ENCODE results near the gene GLYAT. TPM values are rescaled to one million over a fixed set of nuclear protein-coding genes. Genes with fewer than 3 reads are reported as not detected.

Gene GLYAT, protein sequence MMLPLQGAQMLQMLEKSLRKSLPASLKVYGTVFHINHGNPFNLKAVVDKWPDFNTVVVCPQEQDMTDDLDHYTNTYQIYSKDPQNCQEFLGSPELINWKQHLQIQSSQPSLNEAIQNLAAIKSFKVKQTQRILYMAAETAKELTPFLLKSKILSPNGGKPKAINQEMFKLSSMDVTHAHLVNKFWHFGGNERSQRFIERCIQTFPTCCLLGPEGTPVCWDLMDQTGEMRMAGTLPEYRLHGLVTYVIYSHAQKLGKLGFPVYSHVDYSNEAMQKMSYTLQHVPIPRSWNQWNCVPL
- not detected for polyA plus RNA-seq (2013, experiment 1 of 2)
- not detected for polyA plus RNA-seq (2013, experiment 2 of 2)

DNA sequence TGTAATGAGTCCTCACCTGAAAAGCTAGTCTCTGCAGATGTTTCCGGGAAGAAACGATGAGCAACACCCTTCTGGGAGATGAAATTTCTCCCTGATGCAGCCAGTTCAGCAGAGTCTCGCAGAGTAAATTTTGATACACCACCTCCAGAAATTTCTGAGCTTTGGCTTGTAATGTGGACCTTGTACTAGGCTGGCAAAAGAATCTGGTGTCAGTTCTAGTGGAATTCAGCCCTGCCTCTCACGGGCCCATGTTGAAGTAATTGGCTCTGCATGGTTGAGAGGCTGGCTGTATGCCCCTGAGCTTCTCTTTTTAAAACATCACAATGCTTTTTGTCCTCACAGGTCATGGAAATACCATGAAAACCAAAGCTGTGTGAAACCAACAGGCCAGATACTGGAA, at the start of gene GLYAT:
Gene GLYAT, minus strand, starts transcription at position 125 of the 400 bp plus-strand sequence. CDS start 7,447 bp downstream, outside the sequence.
- 71% methylated on average over 4 of the region's 4 CpGs for WGBS
- H3K4ac ChIP-seq (ENCODE audit: low read depth in 1 of 2, low read length in 2 of 2) = no peak within 1 kb of the TSS
- no peak for DNase-seq

GRCh38 chr11:58781345-58781744, 49.6 kb upstream of the GLYAT start:
- no peak overlapping the region for H2BK15ac ChIP-seq (ENCODE audit: low read depth, poor library complexity, severe bottlenecking)
- no peak overlapping the region for H3K18ac ChIP-seq (ENCODE audit: low read depth in 1 of 2, low read length in 2 of 2)
- H3K79me1 ChIP-seq (replicated peaks; ENCODE audit: low read length, poor library complexity, severe bottlenecking) = no peaks in the 10 kb centered on the region
- H3K9ac ChIP-seq (ENCODE audit: low read length) = no peak overlapping the region
- no peak overlapping the region for H3K4ac ChIP-seq (ENCODE audit: low read depth in 1 of 2, low read length in 2 of 2)
- H4K91ac ChIP-seq (ENCODE audit: low read length) = no peak overlapping the region
- H3K36me3 ChIP-seq (ENCODE audit: control insufficient read depth in 1 of 2, insufficient read depth in 2 of 2, low read depth in 1 of 2, low read length in 2 of 2) = no peaks in the 10 kb centered on the region
- H2AFZ ChIP-seq (ENCODE audit: low read depth, low read length) = no peak overlapping the region
- no peak overlapping the region for H2AK5ac ChIP-seq (ENCODE audit: low read length, severe bottlenecking)
- no peaks in the 10 kb centered on the region for H3K4me1 ChIP-seq (ENCODE audit: control insufficient read depth, insufficient read depth, low read depth, low read length)
- no peak overlapping the region for H3K23ac ChIP-seq (ENCODE audit: low read length in 2 of 2)
- H4K8ac ChIP-seq (ENCODE audit: low read length) = no peak overlapping the region
- H2BK12ac ChIP-seq (ENCODE audit: low read length in 2 of 2) = no peak overlapping the region
- no peak overlapping the region for H3K4me2 ChIP-seq (ENCODE audit: low read length, poor library complexity, severe bottlenecking)
- DNase-seq = no peak
- no peak overlapping the region for H3K4me3 ChIP-seq (ENCODE audit: insufficient read depth in 1 of 2, low read depth in 1 of 2, low read length in 2 of 2)
- H3K27me3 ChIP-seq (ENCODE audit: control insufficient read depth in 1 of 2, insufficient read depth in 1 of 2, low read length in 2 of 2) = no peaks in the 10 kb centered on the region
- no peaks in the 10 kb centered on the region for H3K9me3 ChIP-seq (ENCODE audit: control insufficient read depth, low read length)
- no peak overlapping the region for H2BK5ac ChIP-seq (ENCODE audit: low read depth, low read length, poor library complexity, severe bottlenecking)
- H2BK120ac ChIP-seq (ENCODE audit: low read depth, low read length) = no peak overlapping the region
- H3K14ac ChIP-seq (ENCODE audit: low read length in 2 of 2) = no peak overlapping the region
- H3K27ac ChIP-seq (ENCODE audit: low read length, poor library complexity, severe bottlenecking) = no peak overlapping the region

More for the DNA sequence above, at the start of gene GLYAT:
- Histone ChIP-seq H3K9ac (ENCODE audit: low read length) (no peak within 1 kb of the TSS), H2AFZ (ENCODE audit: low read depth, low read length) (no peak within 1 kb of the TSS), H2AK5ac (ENCODE audit: low read length, severe bottlenecking) (no peak within 1 kb of the TSS), H3K23ac (ENCODE audit: low read length in 2 of 2) (no peak within 1 kb of the TSS), H2BK15ac (ENCODE audit: low read depth, poor library complexity, severe bottlenecking) (no peak within 1 kb of the TSS), H2BK5ac (ENCODE audit: low read depth, low read length, poor library complexity, severe bottlenecking) (no peak within 1 kb of the TSS), H3K27ac (ENCODE audit: low read length, poor library complexity, severe bottlenecking) (no peak within 1 kb of the TSS), H3K9me3 (ENCODE audit: control insufficient read depth, low read length) (no peaks in the 10 kb centered on the region), H3K79me1 (replicated peaks; ENCODE audit: low read length, poor library complexity, severe bottlenecking) (no peaks in the 10 kb centered on the region), H3K14ac (ENCODE audit: low read length in 2 of 2) (no peak within 1 kb of the TSS), H3K18ac (ENCODE audit: low read depth in 1 of 2, low read length in 2 of 2) (no peak within 1 kb of the TSS), H2BK12ac (ENCODE audit: low read length in 2 of 2) (no peak within 1 kb of the TSS), H3K4me2 (ENCODE audit: low read length, poor library complexity, severe bottlenecking) (no peak within 1 kb of the TSS), H4K91ac (ENCODE audit: low read length) (no peak within 1 kb of the TSS), H3K4me3 (ENCODE audit: insufficient read depth in 1 of 2, low read depth in 1 of 2, low read length in 2 of 2) (no peak within 1 kb of the TSS), H3K36me3 (ENCODE audit: control insufficient read depth in 1 of 2, insufficient read depth in 2 of 2, low read depth in 1 of 2, low read length in 2 of 2) (no peaks in the 10 kb centered on the region), H3K27me3 (ENCODE audit: control insufficient read depth in 1 of 2, insufficient read depth in 1 of 2, low read length in 2 of 2) (peaks cover 0 to 5% of the 10 kb centered on the region in 2 experiments), H2BK120ac (ENCODE audit: low read depth, low read length) (no peak within 1 kb of the TSS), H4K8ac (ENCODE audit: low read length) (no peak within 1 kb of the TSS), H3K4me1 (ENCODE audit: control insufficient read depth, insufficient read depth, low read depth, low read length) (no peaks in the 10 kb centered on the region)

GRCh38 chr11:58780578-58780977, 48.8 kb upstream of the GLYAT start:
- Histone ChIP-seq H2BK120ac (ENCODE audit: low read depth, low read length) (no peak overlapping the region), H3K23ac (ENCODE audit: low read length in 2 of 2) (no peak overlapping the region), H4K91ac (ENCODE audit: low read length) (no peak overlapping the region), H3K27ac (ENCODE audit: low read length, poor library complexity, severe bottlenecking) (no peak overlapping the region), H3K9ac (ENCODE audit: low read length) (no peak overlapping the region), H2AFZ (ENCODE audit: low read depth, low read length) (no peak overlapping the region), H3K36me3 (ENCODE audit: control insufficient read depth in 1 of 2, insufficient read depth in 2 of 2, low read depth in 1 of 2, low read length in 2 of 2) (no peaks in the 10 kb centered on the region), H4K8ac (ENCODE audit: low read length) (no peak overlapping the region), H2BK15ac (ENCODE audit: low read depth, poor library complexity, severe bottlenecking) (no peak overlapping the region), H2BK5ac (ENCODE audit: low read depth, low read length, poor library complexity, severe bottlenecking) (no peak overlapping the region), H3K4ac (ENCODE audit: low read depth in 1 of 2, low read length in 2 of 2) (no peak overlapping the region), H3K4me1 (ENCODE audit: control insufficient read depth, insufficient read depth, low read depth, low read length) (no peaks in the 10 kb centered on the region), H2BK12ac (ENCODE audit: low read length in 2 of 2) (no peak overlapping the region), H3K4me2 (ENCODE audit: low read length, poor library complexity, severe bottlenecking) (no peak overlapping the region), H3K18ac (ENCODE audit: low read depth in 1 of 2, low read length in 2 of 2) (no peak overlapping the region), H3K9me3 (ENCODE audit: control insufficient read depth, low read length) (no peaks in the 10 kb centered on the region), H3K4me3 (ENCODE audit: insufficient read depth in 1 of 2, low read depth in 1 of 2, low read length in 2 of 2) (no peak overlapping the region), H3K27me3 (ENCODE audit: control insufficient read depth in 1 of 2, insufficient read depth in 1 of 2, low read length in 2 of 2) (no peaks in the 10 kb centered on the region), H3K14ac (ENCODE audit: low read length in 2 of 2) (no peak overlapping the region), H2AK5ac (ENCODE audit: low read length, severe bottlenecking) (no peak overlapping the region), H3K79me1 (replicated peaks; ENCODE audit: low read length, poor library complexity, severe bottlenecking) (no peaks in the 10 kb centered on the region)
- DNase-seq = no peak
- WGBS = 83% methylated on average over 3 of the region's 3 CpGs

DNA sequence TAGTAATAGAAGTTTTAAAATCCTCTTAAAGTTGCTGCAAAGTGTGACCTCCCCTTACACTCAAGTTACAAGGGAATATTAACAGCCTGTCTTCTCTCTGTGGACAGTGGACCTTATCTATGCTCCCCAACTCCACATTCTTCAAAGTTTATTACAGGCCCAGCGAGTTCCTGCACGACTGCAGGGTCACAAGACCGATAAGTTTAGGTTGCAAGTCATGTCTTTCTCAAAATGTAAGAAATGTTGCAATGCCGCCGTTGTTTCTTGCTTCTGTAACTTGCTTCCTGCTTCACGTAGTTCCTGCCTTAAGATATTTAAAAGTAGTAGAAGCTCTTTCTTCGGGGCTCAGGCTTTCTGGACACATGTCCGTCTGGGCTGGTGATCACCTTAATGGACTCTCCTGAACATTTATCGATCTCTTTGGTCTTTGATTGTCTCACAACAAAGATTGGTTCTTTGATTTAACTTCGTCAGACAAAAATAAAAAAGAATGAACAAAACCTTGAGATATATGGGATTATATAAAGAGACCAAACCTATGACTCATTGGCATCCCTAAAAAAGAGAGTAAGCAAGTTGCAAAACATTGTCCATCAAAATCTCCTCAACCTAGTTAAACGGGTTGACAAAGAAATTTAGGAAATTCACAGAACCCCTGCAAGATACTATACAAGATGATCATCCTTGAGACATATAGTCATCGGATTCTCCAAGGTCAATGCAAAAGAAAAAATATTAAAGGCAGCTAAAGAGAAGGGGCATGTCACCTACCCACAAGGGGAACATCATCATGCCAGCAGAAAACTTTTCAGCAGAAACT, 45.4 kb upstream of the GLYAT start:
- Histone ChIP-seq H3K4me3 (ENCODE audit: insufficient read depth in 1 of 2, low read depth in 1 of 2, low read length in 2 of 2) (no peak overlapping the region), H2AFZ (ENCODE audit: low read depth, low read length) (no peak overlapping the region), H2BK12ac (ENCODE audit: low read length in 2 of 2) (no peak overlapping the region), H3K9ac (ENCODE audit: low read length) (no peak overlapping the region), H2BK120ac (ENCODE audit: low read depth, low read length) (no peak overlapping the region), H3K9me3 (ENCODE audit: control insufficient read depth, low read length) (no peaks in the 10 kb centered on the region), H2BK5ac (ENCODE audit: low read depth, low read length, poor library complexity, severe bottlenecking) (no peak overlapping the region), H3K4me1 (ENCODE audit: control insufficient read depth, insufficient read depth, low read depth, low read length) (no peaks in the 10 kb centered on the region), H4K91ac (ENCODE audit: low read length) (no peak overlapping the region), H3K27me3 (ENCODE audit: control insufficient read depth in 1 of 2, insufficient read depth in 1 of 2, low read length in 2 of 2) (no peaks in the 10 kb centered on the region), H3K23ac (ENCODE audit: low read length in 2 of 2) (no peak overlapping the region), H3K4ac (ENCODE audit: low read depth in 1 of 2, low read length in 2 of 2) (no peak overlapping the region), H2BK15ac (ENCODE audit: low read depth, poor library complexity, severe bottlenecking) (no peak overlapping the region), H3K79me1 (replicated peaks; ENCODE audit: low read length, poor library complexity, severe bottlenecking) (no peaks in the 10 kb centered on the region), H4K8ac (ENCODE audit: low read length) (no peak overlapping the region), H3K27ac (ENCODE audit: low read length, poor library complexity, severe bottlenecking) (no peak overlapping the region), H3K14ac (ENCODE audit: low read length in 2 of 2) (no peak overlapping the region), H2AK5ac (ENCODE audit: low read length, severe bottlenecking) (no peak overlapping the region), H3K4me2 (ENCODE audit: low read length, poor library complexity, severe bottlenecking) (no peak overlapping the region), H3K18ac (ENCODE audit: low read depth in 1 of 2, low read length in 2 of 2) (no peak overlapping the region), H3K36me3 (ENCODE audit: control insufficient read depth in 1 of 2, insufficient read depth in 2 of 2, low read depth in 1 of 2, low read length in 2 of 2) (no peaks in the 10 kb centered on the region)
- no peak for DNase-seq
- 50% methylated on average over 10 of the region's 12 CpGs for WGBS
